ENCODE data around the gene NACC2. TPM values are rescaled to one million over a fixed set of nuclear protein-coding genes. Genes with fewer than 3 reads are reported as not detected.

NACC2 gene
- total and polyA plus RNA-seq, 9 donors = 7.0 to 47.0 (median 27.2) TPM

- no peaks in the 10 kb centered on the region for H3K9me3 ChIP-seq
- H3K27ac ChIP-seq = no peak overlapping the region
- peak in 1 of 5 donors; percentile 19 for DNase-seq
- TF ChIP-seq CTCF (IDR thresholded peaks at IDR 0.05) (no peak), POLR2A (IDR thresholded peaks at IDR 0.05) (no peak)
- intact Hi-C loops (cut with DNase I) = no loop called here
- no peaks in the 10 kb centered on the region for H3K27me3 ChIP-seq
- H3K36me3 ChIP-seq = no peaks in the 10 kb centered on the region
- no peaks in the 10 kb centered on the region for H3K4me1 ChIP-seq (ENCODE audit: insufficient read depth)
- WGBS, 3 donors = 39 to 50% (median 48%) methylated on average over 18 of the region's 18 CpGs
- H3K4me3 ChIP-seq = no peak overlapping the region
These were observed 93.9 kb downstream of the NACC2 start for GRCh38 chr9:136001231-136001630.

- intact Hi-C loops (cut with DNase I) = no loop called here
- DNase-seq = peak in 1 of 5 donors; percentile 21
- Histone ChIP-seq H3K36me3 (no peaks in the 10 kb centered on the region), H3K27me3 (no peaks in the 10 kb centered on the region), H3K4me1 (ENCODE audit: insufficient read depth) (peaks cover 3% of the 10 kb centered on the region), H3K9me3 (no peaks in the 10 kb centered on the region), H3K27ac (no peak overlapping the region), H3K4me3 (no peak overlapping the region)
- no peak for TF ChIP-seq CTCF (IDR thresholded peaks at IDR 0.05)
- TF ChIP-seq EP300 (IDR thresholded peaks at IDR 0.05) = no peak
- WGBS, 3 donors = 88 to 91% (median 89%) methylated on average over 15 to 16 of the region's 16 CpGs
These were observed 96.5 kb downstream of the NACC2 start for GRCh38 chr9:135998410-135999071.

DNA sequence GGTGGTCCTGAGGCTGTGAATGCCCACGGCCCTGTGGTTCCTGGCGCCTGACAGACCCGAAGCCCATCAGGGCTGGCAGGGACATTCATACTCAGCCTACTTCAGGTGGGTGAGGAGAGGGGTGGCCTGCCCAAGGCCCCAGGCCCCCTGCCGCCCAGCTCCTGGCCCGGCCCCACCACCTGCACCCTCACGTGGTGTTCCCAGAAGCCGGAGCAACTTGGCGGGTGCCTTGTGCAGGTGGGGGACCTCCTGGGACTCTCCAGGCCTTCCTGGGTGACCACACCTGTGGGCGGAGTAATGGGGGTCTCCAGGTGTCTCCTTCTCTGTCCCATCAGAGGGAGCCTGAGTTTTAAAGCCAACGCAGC lies 97.1 kb downstream of the NACC2 start:
- intact Hi-C loops (cut with DNase I) = no loop called here
- DNase-seq = peak in 1 of 5 donors; percentile 22
- Histone ChIP-seq H3K4me3 (no peak overlapping the region), H3K27me3 (no peaks in the 10 kb centered on the region), H3K9me3 (no peaks in the 10 kb centered on the region), H3K27ac (no peak overlapping the region), H3K4me1 (ENCODE audit: insufficient read depth) (peaks cover 8% of the 10 kb centered on the region), H3K36me3 (no peaks in the 10 kb centered on the region)
- WGBS, 3 donors = 72 to 94% (median 80%) methylated on average over 6 to 10 of the region's 10 CpGs
- no peak for TF ChIP-seq POLR2A (IDR thresholded peaks at IDR 0.05)
- no peak for TF ChIP-seq EP300 (IDR thresholded peaks at IDR 0.05)
- no peak for TF ChIP-seq CTCF (IDR thresholded peaks at IDR 0.05)

DNA sequence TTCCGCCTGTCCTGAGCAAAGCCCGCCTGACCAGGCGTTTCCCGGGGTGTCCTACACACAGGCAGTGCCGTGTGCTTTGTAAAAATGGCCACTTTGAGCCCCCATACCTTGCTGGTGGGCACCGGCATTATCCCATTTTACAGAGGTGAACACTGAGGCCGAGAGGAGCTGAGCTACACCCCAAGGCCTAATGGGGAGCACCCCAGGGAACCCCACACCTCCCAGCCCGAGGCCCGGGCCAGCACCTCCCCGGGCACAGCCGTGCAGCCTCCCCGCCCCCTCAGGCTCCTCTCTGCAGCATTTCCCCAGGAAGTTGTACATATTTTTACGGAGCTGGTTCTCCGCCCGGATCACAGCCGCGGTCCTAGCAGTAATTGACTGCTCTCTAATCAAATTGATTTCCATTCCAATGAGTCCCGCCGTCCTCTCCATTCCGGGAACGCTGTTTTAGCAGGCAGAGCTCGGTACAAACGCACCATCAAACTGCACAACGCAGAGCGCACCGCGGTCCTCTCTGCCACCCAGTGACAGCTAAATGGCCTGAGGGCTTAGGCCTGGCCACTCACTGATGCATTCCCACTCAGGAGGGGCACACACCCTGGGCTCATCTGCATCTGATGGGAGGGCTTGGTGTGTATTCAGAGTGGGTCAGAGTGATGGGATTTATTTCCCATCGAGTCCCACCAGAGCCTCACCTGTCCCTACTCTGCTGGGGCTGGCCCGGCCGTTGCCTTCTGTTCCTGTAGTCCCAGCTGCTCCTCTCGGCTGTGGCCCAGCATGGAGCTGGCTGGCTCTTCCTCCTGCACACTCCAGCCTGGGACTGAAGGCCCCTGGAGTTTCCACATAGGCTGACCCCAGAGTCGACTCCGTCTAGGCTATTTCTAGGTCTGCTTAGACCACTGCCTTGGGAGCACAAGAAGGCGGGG lies 97.7 kb downstream of the NACC2 start:
- H3K9me3 ChIP-seq = no peaks in the 10 kb centered on the region
- peak in 1 of 5 donors; percentile 21 for DNase-seq
- no peaks in the 10 kb centered on the region for H3K27me3 ChIP-seq
- H3K4me3 ChIP-seq = no peak overlapping the region
- intact Hi-C loops (cut with DNase I) = no loop called here
- no peak for TF ChIP-seq POLR2A (IDR thresholded peaks at IDR 0.05)
- TF ChIP-seq CTCF (IDR thresholded peaks at IDR 0.05) = no peak
- TF ChIP-seq EP300 (IDR thresholded peaks at IDR 0.05) = no peak
- peaks cover 13% of the 10 kb centered on the region for H3K4me1 ChIP-seq (ENCODE audit: insufficient read depth)
- no peak overlapping the region for H3K27ac ChIP-seq
- WGBS, 3 donors = 79 to 86% (median 80%) methylated on average over 33 to 34 of the region's 34 CpGs
- H3K36me3 ChIP-seq = no peaks in the 10 kb centered on the region

All from ovary (tissue), 9 donors.